ENCODE data around the gene MELTF. TPM values are rescaled to one million over a fixed set of nuclear protein-coding genes. Genes with fewer than 3 reads are reported as not detected.

MELTF gene
- total and polyA plus RNA-seq, 2 donors (not counting 1 experiment from before 2014, with no cell fraction given): 0.13 to 2.9 TPM

DNA sequence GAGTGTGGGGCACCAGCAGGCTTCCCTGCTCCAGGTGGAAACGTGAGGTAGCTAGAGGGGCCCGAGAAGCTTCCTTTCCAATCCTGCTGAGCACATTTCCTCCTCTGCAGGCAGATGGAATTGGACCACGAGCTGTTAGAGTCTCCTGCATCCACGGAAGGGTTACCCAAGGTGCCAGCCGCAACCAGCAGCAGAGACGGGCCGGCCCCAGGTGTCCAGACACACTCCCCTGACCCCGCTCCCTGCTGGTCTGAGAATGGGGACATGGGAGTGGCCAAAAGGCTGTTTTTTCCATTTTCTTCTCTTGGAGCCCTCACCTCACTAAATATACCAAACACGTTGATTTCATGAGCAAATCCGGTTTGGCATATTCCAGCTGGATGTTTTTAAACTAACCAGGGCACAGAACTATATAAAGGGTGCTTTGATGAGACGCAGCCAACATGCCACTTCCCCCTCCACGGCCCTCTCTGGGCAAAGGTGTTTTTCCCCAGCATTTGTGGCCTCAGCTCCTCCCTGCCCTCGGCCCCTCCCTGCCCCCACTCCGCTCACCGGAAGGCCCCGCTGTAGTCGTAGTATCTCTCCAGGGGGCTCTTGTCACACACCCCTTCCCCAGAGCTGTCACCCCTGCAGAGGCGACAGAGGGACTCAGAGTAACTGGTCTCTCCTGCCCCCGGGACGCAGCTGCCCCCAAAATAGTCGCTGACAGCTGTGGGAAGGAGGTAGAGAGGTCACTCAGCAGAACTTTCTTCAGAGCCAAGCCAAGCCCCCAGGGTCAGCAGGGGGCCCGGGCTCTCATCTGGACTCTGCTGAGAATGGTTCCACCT lies 7.0 kb downstream of the MELTF start:
- 9% methylated on average over 18 of the region's 22 CpGs for whole genome bisulfite sequencing (ENCODE audit: insufficient coverage)
- no peak for TF ChIP-seq EZH2 (IDR thresholded peaks at IDR 0.05; ENCODE audit: borderline replicate concordance, insufficient read depth, low read depth, low read length, poor library complexity, severe bottlenecking)
- no peak for TF ChIP-seq CTCF (IDR thresholded peaks at IDR 0.05)
- Mint-ChIP-seq H3K27ac (peak overlapping the region; percentile 97), H3K4me3 (peak overlapping the region; percentile 92), H3K27me3 (peaks cover 24% of the 10 kb centered on the region), H3K9me3 (ENCODE audit: insufficient read depth) (no peaks in the 10 kb centered on the region), H3K4me1 (peaks cover 34% of the 10 kb centered on the region)
- Histone ChIP-seq H3K9me3 (ENCODE audit: control extremely low read depth in 1 of 3, control insufficient read depth in 2 of 3, insufficient read depth in 1 of 3, low read length in 2 of 3) (peaks cover 0 to 9% (median 0%) of the 10 kb centered on the region in 3 donors), H2AFZ (ENCODE audit: insufficient read depth, low read depth, low read length, poor library complexity, severe bottlenecking) (peak overlapping the region; percentile 20), H3K27ac (ENCODE audit: low read length in 2 of 2) (no peak overlapping the region), H3K4me1 (ENCODE audit: control insufficient read depth in 2 of 2, insufficient read depth in 2 of 2, low read length in 2 of 2) (peaks cover 24 to 25% of the 10 kb centered on the region in 2 donors), H3K4me2 (replicated peaks; ENCODE audit: low read depth, low read length, poor library complexity, severe bottlenecking) (peak overlapping the region; percentile 88), H3K27me3 (replicated peaks in 1 of 4; ENCODE audit: control extremely low read depth in 1 of 4, control insufficient read depth in 3 of 4, insufficient read depth in 4 of 4, low read length in 3 of 4) (peaks cover 0 to 39% (median 2%) of the 10 kb centered on the region in 4 experiments), H3K4me3 (ENCODE audit: control extremely low read depth in 1 of 5, extremely low read depth in 1 of 5, insufficient read depth in 1 of 5, low read depth in 2 of 5, low read length in 4 of 5) (peak overlapping the region in 4 of 5 experiments; percentile 20 to 55 (median 34)), H3K79me2 (ENCODE audit: control insufficient read depth, insufficient read depth, low read length) (no peaks in the 10 kb centered on the region), H3K36me3 (replicated peaks in 1 of 2; ENCODE audit: control extremely low read depth in 1 of 2, control insufficient read depth in 1 of 2, extremely low read depth in 1 of 2, insufficient read depth in 2 of 2, low read length in 1 of 2) (no peaks in the 10 kb centered on the region), H4K20me1 (ENCODE audit: control insufficient read depth, insufficient read depth, low read length, poor library complexity, severe bottlenecking) (peaks cover 5% of the 10 kb centered on the region), H3K9ac (ENCODE audit: low read length) (peak overlapping the region; percentile 49)
- peak; percentile 64 for DNase-seq
- intact Hi-C loops (cut with micrococcal nuclease): no loop called here
- POLR2A ChIA-PET: interaction anchor here (0.6 to 2.3 kb wide), 3 partner anchors 13 to 32 kb away, joined by 3 to 13 read pairs (median 3); no protein-coding TSS in a partner anchor
- CTCF ChIA-PET: interaction anchor here (1.0 to 5.2 kb wide), 4 partner anchors 9 to 53 kb away, joined by 3 to 45 read pairs (median 4); no protein-coding TSS in a partner anchor
- ATAC-seq (ENCODE audit: low read depth): peak; percentile 29
